Measurements from ENCODE around the gene CCNY.

The CCNY gene

DNA sequence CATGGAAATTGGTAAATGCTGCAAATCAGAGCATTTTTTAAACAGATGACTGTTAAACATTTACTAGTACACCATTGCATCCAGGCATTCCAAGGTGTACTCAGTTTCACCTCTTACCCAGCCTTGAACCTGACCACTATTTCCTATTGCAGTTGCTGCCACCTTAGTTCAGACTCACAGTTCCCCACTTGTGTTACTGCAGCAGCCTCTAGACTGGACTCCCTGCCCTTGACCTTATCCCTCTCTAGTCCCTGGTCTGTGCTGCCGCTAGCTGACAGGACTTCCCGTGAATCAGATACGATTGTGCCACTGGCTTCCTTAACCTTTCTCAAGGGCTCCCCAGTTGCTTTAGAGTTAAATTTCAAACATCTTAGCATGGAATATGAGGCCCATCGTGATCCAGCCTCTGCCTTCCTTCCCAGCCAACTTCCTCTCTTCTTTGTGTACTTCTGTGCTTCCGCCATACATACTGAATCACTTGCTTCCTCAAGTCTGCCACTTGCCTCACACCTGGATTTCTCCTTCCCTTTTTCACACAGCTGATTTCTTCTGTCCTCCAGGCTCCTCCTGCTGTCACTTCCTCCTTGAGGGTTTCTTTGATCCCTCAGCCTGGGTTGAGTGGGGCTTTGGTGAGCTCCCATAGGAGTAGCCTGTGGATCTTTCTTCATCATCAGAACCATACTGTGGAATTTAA is 150.1 kb downstream of the CCNY start:
- no peak for DNase-seq (ENCODE audit: low read depth in 2 of 2)

DNA sequence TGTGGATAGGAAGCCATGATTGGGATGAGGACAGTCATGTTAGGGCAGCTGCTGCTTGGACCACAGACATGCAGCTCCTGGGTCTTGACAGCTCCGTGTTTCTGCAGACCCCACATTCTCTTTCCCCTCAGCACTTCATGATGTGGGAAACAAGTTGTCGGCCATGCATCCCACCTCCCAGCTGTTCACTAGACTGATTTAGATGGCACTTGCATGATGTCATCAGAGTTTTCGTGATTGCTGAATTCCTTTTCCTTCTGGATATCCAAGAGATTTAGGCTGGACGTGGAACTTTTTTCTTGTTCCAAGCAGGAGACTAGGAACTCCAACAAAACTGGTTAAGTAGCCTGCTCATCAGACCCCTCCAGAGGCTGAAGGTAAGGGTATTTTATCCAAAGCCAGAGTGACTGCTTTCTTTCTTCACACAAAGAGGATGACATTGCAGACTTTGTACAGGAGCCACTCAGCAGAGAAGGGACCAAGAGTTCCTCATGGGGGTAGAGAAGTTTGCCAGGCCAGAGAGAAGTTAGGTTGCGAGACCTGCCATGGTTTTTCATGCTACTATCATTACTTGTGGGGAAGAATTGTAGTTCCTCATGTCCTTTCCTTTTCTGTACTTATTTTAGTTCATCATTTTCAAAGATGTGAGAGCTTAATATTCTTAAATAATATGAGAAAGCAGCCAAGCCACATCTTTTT is 151.2 kb downstream of the CCNY start:
- DNase-seq (ENCODE audit: low read depth in 2 of 2) = no peak

DNA sequence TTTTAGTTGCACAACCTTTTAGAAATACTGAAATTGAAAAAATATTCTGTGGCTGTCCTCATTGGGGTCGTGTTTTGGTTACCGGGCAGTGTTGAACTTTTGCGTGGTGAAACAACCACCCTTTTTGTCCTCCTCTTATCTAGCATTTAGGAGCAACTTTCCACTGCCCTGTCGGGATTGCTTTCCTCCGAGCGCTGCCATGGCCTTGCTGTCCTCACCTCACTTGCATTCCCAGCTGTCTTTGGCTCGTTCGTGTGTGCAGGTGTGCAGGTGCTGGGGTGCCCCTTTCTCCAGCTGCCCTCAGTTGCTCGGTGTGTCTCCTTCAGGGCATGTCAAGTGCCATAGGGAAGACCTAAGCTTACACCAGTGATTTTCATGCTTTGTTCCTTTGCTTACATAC is 151.9 kb downstream of the CCNY start:
- DNase-seq (ENCODE audit: low read depth in 2 of 2) = no peak

DNA sequence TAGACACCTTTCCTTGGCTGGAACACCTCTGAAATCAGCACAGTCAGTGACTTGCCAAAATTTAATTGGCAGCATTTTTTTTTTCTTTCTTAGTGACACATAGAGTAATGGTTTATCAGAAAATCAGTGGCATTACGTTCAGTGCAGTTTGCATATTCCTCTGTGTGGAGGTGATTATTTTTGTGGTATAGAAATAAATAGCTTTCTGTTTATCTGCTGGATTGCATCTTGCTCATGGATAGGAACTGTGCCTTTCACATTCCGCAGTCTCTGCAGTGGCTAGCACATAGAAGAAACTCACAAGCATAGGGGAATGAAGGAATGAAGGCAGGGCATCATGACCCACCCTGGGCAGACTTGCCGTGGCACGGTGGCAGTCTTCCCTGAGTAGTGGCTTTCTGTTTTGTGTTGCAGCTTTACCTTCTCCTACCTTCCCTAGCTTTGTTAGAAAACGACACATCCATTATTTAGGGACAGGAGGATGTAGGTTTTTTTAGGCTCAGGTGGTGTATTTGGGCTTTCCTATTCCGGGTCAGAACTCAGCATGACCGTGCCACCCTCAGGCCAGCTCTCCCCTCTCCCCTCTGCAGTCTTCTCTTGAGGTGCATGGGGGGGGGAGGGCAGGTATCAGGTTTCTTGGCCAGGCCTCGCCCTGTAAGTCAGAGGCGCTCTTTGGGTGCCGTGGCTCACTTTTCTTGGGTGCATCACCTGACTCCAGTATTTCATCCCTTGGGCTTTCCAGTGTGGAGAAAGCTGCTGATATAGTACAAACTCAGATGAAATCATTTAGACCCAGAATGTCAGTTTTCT is 156.3 kb downstream of the CCNY start:
- DNase-seq (ENCODE audit: low read depth in 2 of 2) = no peak

DNA sequence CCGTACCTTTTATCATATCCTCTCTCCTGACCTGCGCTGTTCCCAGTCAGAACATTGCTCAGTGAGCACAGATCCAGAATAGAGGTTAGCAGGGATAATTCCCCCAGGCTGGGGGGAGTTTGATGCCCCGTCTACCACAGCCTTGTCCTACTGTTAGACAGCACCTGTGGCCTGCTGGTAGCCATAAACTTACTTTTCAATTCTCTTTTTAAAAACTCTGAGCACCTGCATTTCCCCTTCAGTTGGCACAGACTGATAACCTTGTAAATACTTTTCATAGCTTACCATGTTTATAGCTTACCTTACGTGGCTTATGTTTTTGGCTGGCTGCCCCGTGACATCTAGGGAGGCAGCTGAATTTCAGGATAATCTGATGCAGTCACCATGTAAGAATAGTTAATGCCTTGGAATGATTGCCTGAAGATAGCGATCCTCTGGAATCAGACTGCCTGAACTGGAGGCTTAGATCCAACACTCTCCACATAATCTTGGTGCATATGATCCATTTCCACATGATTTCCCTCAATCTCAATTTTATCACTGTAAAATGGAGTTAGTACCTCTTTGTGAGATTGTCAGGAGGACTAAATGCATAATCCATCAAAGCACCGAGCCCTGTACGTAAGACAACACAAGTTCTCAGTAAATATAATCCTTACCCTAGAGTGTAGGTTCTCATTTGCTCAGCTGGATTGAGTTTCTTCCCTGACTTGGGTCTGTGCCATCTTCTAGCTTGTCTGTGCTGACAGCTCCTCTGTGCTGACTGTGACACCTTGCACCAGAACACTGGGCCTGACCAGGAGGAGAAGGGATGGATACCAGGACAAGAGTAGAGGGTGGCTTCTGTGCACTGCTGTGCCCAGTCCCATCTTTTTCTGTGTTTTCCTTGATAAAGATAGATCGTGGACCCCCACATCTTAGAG is 157.1 kb downstream of the CCNY start:
- DNase-seq (ENCODE audit: low read depth in 2 of 2) = no peak

DNA sequence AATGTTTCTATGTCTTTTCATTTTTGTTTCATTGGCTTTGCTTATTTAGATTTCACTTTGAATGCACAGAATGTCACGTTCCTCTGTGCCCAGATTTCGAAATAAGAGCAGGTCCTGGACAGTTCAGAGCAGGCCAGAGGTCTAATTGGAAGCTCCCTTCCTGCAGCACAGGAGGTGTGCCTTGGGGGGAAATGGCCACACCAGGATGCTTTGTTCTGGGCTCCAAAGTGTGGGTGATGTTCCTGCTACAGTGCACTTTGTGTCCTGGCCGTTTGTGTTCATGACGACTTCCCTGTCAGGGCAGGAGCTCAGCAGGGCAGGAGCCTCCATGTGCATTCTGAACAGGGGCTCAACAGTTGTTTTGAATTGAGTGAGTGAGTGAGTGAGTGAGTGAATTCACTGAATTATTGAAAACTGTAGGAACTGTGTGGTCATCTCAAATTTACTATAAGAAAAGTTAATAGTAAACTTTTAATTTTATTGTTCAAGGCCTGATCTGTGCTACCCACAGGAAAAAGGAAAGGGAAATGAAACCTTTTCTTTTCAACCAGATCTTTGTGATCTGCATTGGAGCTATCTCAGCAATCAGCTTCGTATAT is 159.3 kb downstream of the CCNY start:
- no peak for DNase-seq (ENCODE audit: low read depth in 2 of 2)

DNA sequence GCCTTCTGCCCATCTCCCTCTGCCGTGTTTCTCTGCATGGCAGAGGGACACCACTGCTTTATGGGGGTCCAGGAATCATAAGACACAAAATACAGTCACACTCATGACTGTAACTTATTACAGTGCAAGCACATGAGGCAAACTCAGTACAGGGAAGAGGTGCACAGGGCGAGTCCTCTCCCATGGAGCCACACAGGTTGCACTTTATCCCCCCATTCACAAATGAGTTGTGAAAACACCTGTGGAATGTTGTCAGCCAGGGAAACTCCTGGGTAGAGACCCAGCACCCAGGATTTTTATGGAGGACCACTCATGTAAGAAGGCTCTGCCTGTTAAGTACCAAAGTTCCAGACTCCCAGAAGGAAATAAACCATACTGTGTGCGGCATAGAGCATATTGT is 161.6 kb downstream of the CCNY start:
- DNase-seq (ENCODE audit: low read depth in 2 of 2) = no peak

DNA sequence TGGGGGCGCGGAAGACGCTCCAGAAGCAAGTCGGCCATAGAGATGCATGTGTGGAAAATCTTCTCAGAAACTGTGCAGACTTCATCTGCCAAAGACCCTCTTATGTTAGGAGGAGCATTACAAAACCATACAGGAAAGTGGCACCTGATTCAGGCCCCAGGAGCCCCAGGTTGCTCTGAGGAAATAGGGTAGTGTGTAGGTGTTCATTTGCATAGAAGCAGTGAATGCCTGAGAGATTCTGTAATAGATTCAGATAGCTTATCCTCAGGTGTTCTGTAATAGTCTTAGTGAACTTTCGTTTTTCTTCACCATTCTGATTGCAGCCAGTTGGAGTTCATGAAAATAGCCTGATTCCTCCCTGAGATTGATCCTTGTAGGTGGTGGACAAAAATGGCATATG is 162.4 kb downstream of the CCNY start:
- DNase-seq (ENCODE audit: low read depth in 2 of 2) = no peak

DNA sequence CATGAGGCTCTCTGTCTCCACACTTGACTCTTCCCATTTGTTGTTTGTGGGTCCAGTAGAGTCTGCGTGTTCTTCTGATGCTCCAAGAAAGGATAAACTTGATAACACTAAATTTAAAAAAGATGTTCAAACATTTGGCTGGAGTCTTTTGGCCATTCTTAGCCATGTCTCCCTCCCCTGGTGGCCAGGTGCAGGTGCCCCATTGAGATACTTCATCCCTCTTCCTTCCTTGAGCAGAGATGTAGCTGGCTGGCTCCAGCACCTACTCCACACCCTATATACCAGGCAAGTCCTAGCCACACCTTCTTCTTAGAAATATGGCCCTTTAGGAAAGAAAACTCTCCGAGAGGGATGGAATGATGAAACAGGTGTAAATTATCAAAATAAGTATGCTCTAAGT is 165.6 kb downstream of the CCNY start:
- no peak for DNase-seq (ENCODE audit: low read depth in 2 of 2)

DNA sequence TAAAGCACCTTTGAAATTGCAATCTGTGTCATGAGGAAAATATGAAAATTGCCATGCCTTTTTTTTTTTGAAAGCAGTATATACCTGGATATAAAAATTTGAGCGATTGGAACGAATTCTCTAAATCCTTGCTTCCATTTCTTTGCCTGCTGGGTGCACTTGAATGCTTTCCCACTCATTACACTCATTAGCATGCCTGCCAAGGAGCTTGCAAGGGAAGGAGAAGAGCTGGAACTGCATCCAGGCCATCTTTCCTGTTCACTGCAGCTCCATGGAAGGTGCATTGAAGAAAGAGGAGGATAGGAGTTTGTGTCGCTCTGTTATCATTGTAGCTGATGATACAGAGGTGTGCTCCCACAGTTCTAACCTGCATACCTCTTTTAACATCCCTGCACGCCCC is 166.4 kb downstream of the CCNY start:
- no peak for DNase-seq (ENCODE audit: low read depth in 2 of 2)

DNA sequence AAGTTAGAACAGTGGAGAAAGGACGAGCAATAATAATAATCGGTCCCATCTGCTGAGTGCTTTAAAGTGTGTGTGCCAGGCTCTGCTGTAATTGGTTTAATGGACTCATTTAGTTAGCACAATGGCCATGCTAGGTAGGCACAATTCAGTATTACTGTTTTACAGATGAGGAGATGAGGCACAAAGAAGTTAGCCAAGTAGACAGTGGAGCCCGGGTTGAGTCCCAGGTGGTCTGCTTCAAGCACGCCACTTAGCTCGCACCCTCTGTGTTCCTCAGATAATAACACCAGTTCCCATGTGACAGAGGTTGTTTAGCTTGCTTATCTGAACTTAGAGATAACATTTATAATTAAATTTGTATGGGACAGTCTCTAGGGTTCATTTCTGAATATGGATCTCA is 167.3 kb downstream of the CCNY start:
- DNase-seq (ENCODE audit: low read depth in 2 of 2) = no peak

DNA sequence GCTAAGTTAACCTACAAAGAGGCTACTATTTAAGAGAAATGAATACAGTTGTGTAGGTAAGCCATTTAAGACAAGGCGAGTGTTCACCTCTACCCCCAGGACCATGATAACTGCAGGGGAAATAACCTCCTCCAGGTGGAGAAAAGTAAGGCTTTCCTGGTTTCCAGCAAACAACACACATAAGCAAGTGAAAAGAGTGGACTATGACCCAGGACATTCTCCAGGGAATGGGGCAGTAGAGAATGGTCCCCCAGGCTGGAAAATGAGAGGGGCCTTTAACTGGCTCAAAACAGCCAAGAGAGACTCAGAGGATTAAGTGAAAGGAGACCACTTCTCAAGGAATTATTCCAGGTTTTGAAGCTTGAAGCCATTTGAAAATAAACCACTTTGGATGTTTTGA is 167.8 kb downstream of the CCNY start:
- no peak for DNase-seq (ENCODE audit: low read depth in 2 of 2)

DNA sequence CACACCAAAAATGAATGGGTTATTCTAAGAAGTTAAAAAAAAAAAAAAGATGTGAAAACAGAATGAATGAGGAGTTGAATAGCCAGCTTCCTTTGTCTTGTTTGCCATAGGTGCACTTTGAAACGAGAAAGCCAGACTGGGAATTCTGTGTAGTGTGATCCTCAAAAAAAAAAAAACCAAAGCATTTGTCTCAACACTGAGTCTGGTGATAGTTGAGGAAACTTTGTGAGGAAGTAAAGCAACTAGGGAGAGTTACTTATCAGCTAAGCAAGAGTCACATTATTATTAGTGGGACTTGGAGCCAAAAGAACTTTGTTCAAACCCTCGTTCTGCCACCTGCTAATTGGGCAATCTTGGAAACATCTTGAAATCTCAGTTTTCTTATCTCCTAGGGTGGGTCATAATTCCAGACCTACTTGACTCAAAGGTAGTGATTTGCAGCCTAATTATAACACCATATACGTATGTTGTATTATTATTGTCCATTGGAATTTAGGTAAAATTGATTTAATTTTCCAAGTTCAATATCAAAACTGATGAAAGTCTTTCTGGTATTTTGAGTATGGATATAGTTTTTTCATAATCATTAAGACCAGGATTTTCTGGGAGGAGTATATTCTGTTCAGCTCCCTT is 169.0 kb downstream of the CCNY start:
- no peak for DNase-seq (ENCODE audit: low read depth in 2 of 2)

DNA sequence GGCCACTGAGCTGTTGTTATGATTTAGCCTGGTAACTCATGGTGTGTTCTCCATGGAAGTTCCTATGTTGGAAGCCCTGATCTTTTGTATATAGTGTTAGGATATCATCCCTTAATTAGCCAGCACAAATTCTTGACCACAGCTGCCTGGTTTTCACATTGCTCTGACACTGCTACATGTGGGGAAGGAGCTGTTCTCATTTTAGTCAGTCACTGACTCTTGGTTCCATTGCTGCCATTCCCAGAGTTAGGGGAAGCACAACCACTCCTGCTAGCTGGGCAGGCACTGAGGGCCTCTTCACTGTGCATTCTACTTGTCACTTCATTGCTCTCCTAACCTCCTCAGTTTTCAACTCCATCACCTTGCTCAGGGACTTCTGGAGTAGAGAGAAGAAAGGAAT is 170.4 kb downstream of the CCNY start:
- DNase-seq (ENCODE audit: low read depth in 2 of 2) = no peak

DNA sequence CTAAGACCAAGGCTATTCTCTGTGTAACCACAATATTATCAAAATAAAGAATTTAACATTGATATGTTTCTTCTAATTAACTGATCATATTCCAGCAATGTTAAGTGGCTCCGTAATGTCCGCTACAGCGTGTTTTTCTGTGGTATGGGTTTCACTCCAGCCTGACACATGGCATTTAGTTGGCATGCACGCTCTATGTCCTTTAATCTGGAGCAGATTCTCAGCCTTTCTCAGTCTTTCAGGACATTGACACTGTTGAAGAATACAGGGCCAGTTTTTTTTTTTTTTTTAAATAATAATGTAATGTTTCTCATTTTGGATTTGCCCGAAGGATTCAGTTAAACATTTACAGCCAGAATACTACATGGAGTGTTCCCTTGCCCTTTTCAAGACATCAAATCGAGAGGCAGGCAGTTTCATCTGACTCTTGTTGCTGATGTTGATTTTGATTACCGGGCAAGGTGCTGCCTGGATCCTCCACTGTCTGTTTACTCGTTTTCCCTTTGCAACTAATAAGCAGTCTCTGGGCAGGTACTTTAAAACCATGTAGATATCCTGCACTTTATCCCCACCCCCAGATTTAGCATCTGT is 171.3 kb downstream of the CCNY start:
- no peak for DNase-seq (ENCODE audit: low read depth in 2 of 2)

DNA sequence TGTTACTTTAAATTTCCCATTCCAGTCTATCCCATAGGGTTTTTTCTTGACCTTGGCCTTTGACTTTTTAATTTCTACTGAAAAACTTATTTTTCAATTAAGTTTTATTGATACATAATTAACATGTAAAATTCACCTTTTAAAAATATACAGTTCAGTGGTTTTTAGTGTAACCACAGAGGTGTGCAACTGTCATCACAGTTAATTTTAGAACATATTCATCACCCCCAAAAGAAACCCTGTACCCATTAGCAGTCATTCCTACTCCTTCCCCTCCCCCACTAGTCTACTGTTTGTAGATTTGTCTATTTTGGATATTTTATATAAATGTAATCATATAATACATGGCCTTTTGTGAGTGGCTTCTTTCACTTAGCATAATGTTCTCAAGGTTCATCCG is 172.3 kb downstream of the CCNY start:
- no peak for DNase-seq (ENCODE audit: low read depth in 2 of 2)

DNA sequence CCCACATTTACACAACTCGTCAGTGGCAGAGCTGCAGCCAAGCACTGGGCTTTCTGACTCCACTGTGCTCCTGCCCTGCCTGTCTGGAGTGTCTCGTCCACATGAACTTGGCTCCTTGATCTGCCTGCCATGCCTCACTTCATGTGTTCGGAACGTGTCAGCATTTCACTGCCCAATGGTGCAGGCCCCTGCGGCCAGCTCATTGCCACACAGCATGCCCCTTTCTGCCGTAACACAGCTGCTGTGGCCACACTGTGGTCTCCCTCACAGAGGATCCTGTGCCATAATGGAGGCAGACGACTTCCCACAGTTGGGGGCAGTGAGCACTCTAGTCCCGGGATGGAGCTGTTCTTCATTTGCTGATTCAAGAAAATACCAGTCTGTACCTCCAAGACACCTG is 174.6 kb downstream of the CCNY start:
- no peak for DNase-seq (ENCODE audit: low read depth in 2 of 2)

DNA sequence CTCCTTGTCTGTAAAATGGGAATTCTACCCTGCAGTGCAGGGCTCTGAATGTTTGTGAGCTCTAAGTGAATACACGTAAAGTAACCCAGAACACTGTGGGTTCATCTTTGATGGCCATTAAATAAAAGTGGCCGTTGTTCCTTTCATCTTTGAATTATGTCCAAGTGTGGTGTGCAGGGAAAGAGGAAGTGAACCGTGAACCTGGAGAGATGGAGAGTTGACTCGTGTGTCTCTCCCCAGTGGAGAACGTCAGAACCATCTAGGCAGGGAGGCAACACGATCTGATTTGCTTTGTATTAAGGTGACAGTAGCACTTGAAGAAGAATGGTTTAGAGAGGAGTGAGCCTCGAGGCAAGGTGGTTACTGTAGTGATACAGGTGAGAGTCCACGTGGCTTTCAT is 175.3 kb downstream of the CCNY start:
- DNase-seq (ENCODE audit: low read depth in 2 of 2) = no peak

DNA sequence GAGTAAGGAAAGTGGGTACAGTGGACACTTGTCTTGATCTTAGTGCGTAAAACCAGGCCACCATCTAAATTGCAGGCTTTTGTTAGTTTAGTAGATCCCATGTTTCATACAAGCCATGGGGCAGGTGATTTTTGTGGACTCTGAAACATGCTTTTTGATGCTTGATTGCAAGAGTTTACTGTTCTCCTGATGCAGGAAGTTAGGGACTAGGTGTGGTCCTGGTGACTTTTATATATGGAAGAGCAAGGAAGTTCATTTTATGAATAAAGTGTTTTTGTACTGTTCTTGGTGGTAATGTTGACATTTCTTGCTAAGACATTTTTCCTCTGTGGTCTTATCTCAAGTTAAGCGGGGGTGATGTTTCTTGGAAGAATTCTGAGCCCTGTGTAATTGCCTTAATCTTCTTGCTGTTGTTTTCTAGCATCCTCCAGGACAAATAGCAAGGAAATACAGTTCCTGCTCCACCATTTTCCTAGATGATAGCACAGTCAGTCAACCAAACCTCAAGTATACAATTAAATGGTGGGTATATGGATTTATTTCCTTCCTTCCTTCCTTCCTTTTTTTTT is 179.9 kb downstream of the CCNY start:
- DNase-seq (ENCODE audit: low read depth in 2 of 2) = no peak

All from stimulated activated CD8-positive, alpha-beta memory T cell treated with anti-CD3 and anti-CD28 coated beads, Interleukin-2, amount 100 ng/mL, for 1 hour (primary cell).